GM19023 (cell line): Measurements from ENCODE around the gene TMEM39B.
A peak's percentile ranks its signal among the peaks of the same experiment; 100 is the strongest.
"Not testable (repeated sequence)": the region's sequence is repeated elsewhere in the genome, so short reads cannot be mapped to it uniquely, and the experiment has no call there.

Source experiments
- ATAC-seq: cut with Tn5 transposase; IDR thresholded peaks from one replicate; pipeline ENCODE4 v1.9.1; 2021; ENCODE audit warnings: mild to moderate bottlenecking, moderate library complexity; ENCODE audit not compliant: unreplicated experiment

The TMEM39B gene

GRCh38 chr1:32068957-32069588 lies 3.7 kb upstream of the TMEM39B start:
- ATAC-seq: no peak

- no peak for ATAC-seq
Measured at GRCh38 chr1:32071758-32072621, 749 bp upstream of the TMEM39B start.

- ATAC-seq: no peak
Measured at GRCh38 chr1:32073299-32074229, 825 bp downstream of the TMEM39B start.

- no peak for ATAC-seq
Measured at GRCh38 chr1:32074841-32075240, 2.1 kb downstream of the TMEM39B start.

GRCh38 chr1:32077451-32077850 lies 4.7 kb downstream of the TMEM39B start:
- no peak for ATAC-seq

GRCh38 chr1:32082022-32082421 lies 9.3 kb downstream of the TMEM39B start:
- no peak for ATAC-seq

- not testable (repeated sequence) for ATAC-seq
Measured at GRCh38 chr1:32086381-32086780, 13.6 kb downstream of the TMEM39B start.

- ATAC-seq: no peak
Measured at GRCh38 chr1:32091176-32091575, 18.4 kb downstream of the TMEM39B start.

- ATAC-seq: no peak
Measured at GRCh38 chr1:32091591-32091990, 18.9 kb downstream of the TMEM39B start.

GRCh38 chr1:32094746-32095521 lies 22.2 kb downstream of the TMEM39B start:
- no peak for ATAC-seq

- ATAC-seq: no peak
Measured at GRCh38 chr1:32099426-32099825, 26.7 kb downstream of the TMEM39B start.

- ATAC-seq: no peak
Measured at GRCh38 chr1:32100359-32100758, 27.6 kb downstream of the TMEM39B start.

- ATAC-seq: no peak
Measured at GRCh38 chr1:32100807-32101708, 28.3 kb downstream of the TMEM39B start.

- no peak for ATAC-seq
Measured at GRCh38 chr1:32104127-32104526, 31.4 kb downstream of the TMEM39B start.

- no peak for ATAC-seq
Measured at GRCh38 chr1:32105338-32105737, 32.6 kb downstream of the TMEM39B start.

GRCh38 chr1:32106663-32107275 lies 34.0 kb downstream of the TMEM39B start:
- ATAC-seq: no peak

- peak; percentile 64 for ATAC-seq
Measured at GRCh38 chr1:32107742-32108661, 35.3 kb downstream of the TMEM39B start, which contains the start of gene KPNA6. TSS of gene KPNA6 (plus strand) at chr1:32108056. CDS start at chr1:32108131, 75 bp downstream.
